GM21360 (cell line): ENCODE measurements around the gene ENKD1.

Experiments
- ATAC-seq: cut with Tn5 transposase; IDR thresholded peaks from one replicate; pipeline ENCODE4 v1.9.1; 2021; ENCODE audit warnings: mild to moderate bottlenecking, moderate library complexity; ENCODE audit not compliant: unreplicated experiment

Gene ENKD1

DNA sequence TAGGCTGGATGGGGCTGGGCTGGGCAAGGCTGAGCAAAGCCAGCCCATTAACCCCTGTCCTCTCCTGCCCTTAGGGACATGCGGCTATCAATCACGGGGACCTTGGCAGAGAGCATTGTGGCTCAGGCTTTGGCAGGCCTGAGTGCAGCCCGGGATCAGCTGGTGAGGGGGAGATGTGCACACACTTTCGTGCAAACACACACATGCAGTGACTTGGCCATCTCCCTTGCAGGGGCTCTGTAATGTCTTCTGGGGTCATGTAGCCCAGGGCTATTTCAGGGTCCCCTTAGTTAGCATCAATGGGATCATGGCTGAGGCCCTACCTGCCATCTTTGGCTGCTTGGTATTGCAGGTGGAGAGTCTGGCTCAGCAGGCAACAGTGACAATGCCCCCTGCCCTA lies 14.7 kb downstream of the ENKD1 start:
- ATAC-seq, result no peak

DNA sequence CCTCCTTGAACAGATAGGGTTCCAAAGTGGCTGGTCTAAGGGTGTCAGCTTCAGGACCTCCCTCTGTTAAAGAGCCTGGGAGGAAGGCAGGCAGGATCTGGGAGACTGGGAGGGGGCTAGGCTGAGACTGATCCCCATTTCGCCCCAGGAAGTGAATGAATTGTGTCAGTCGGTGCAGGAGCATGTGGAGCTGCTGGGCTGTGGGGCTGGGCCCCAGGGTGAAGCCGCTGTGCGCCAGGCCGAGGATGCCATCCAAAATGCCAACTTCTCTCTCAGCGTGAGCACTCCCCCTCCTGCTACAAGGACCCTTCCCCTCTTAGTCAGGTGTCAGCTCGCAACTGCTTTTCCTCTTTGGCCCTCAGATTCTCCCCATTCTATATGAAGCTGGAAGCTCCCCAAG lies 15.5 kb downstream of the ENKD1 start:
- no peak for ATAC-seq

DNA sequence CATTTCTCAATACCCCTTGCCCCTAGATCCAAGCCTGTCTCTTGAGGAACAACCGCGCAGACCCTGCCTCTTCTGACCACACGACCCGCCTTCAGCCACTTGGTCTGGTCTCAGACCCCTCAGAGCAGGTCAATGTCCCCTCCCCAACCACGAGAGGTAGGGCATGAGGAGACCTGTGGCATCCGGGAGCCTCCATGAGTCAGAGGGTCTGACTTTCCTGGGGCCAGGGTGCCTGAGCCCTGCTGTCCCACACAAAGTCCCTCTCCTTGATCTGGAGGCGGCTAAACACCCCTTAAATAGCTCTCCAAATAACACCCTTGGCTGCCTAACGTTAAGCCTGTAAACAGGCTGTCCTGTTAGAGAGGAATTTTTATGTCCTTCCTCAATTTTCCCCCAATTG lies 16.5 kb downstream of the ENKD1 start:
- no peak for ATAC-seq

DNA sequence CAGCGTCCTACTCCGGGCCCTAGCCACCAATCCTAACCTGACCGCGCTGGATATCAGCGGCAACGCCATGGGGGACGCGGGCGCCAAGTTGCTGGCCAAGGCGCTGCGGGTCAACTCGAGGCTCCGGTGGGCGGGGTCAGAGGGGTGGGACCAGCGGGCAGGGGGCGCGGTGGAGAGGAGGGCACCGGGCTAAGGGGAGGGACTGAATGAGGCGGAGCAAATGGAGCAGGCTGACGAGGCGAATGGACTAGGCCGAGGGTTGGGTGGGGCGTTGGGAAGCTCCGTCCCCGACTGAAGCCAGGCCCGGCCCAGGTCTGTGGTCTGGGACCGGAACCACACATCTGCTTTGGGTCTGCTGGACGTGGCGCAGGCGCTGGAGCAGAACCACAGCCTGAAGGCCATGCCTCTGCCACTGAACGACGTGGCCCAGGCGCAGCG lies 17.0 kb downstream of the ENKD1 start:
- ATAC-seq, result no peak

DNA sequence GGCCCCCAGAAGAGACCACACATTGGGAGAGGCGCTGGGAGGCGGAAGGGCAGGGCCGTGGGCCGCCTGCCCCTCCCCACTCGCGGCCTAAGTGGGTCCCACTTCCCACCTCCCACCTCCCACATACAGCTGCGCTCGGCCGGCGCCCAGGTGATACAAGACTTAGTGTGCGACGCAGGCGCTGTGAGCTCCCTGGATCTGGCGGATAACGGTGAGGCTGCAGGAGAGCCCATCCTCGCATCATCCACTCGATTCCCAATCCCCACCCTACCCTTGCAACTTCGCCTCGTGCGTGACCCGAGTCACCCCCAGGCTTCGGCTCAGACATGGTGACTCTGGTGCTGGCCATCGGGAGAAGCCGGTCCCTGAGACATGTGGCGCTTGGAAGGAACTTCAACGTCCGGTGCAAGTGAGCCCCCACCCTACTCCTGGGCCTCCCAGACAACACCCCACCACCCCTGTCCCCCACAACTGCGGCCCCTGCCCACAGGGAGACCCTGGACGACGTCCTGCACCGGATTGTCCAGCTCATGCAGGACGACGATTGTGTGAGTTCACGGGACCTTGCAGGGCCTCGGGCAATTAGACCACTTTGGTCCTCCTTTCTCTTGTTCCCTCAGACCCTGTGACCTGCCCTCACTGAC lies 17.7 kb downstream of the ENKD1 start:
- ATAC-seq, result no peak

DNA sequence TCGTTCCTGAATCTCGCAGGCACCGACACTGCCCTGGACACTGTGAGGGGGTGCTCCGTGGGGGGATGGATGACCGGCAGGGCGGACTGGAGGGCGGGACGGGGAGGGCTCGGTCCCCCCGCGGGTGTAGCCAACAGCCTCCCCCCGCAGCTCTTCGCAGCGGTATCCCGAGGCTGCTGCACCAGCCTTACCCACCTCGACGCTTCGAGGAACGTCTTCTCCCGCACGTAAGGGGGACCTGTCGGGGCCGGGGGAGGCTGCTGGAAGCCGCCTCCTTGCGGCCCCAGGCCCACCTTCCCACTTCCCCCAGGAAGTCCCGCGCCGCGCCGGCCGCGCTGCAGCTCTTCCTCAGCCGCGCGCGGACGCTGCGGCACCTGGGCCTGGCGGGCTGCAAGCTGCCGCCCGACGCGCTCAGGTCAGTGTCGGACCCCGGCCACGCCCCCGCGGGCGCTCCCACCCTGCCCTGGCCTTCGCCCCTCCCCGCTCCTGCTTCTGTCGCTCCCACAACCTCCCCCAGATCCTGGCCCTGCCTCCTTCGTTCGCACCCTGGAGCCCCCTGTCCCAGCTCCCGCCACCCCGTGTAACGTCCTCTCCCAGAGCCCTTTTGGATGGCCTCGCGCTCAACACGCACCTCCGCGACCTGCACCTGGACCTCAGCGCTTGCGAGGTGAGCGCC lies 18.3 kb downstream of the ENKD1 start:
- ATAC-seq, result no peak

DNA sequence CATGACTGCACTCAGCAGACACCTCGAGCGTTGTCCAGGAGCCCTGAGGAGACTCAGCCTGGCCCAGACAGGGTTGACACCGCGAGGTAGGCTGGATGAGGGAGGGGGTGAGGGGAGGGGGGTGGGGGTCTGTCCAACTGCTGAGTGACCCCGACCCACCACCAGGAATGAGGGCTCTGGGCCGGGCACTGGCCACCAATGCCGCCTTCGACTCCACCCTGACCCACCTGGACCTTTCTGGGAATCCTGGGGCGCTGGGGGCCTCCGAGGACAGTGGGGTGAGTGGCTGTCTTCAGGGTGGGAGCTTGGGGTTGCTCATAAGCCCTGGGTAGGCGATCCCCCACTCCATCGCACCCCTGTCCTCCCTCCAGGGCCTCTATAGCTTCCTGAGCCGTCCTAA lies 18.9 kb downstream of the ENKD1 start:
- ATAC-seq, result no peak

DNA sequence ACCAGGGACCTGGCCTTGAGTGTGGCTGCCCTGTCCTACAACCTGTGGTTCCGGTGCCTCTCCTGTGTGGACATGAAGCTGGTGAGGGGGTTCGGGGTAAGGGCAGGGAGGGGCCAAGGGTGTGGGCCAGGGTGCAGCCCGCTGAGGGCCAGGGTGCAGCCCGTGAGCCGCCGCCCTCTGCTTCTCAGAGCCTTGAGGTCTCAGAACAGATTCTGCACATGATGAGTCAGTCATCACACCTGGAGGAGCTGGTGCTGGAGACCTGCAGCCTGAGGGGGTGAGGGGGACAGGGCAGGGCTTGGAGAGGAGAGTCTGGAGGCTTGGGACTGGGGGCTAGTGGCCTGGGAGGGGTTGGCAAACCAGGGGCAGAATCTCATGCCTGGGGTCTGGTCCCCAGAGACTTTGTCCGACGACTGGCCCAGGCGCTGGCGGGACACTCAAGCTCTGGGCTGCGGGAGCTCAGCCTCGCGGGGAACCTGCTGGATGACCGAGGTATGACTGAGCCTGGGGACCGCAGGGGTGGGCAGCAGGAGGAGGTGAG lies 19.4 kb downstream of the ENKD1 start:
- no peak for ATAC-seq

DNA sequence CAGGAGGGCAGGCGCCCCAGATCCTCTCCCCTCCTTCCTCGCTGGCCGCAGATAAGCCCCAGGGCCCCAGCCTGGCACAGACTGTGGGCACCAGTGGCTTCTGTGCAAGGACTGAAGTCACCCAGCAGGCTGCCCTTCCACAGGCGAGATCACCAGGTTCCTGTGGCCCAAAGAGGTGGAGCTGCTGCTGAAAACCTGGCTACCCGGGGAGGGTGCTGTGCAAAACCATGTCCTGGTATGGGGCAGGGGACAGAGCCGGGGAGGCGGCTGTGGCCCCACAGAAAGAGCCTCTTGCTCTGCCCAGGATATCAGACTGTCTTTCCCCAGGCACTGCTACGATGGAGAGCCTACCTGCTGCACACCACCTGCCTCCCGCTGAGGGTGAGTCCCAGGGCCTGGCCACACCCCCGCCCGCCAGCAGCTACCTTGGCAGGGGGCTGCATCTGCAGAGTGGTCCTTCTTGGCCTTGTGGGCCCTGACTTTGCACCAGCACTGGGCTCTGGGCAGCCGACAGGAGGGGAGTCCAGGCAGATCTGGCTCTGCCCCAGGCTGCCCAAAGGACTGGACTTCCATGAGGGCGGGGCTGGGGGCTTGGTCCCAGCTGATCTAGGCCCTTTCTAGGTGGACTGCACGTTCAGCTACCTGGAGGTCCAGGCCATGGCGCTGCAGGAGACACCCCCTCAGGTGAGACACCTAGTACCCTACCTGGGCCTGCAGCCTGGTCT lies 21.0 kb downstream of the ENKD1 start:
- no peak for ATAC-seq

DNA sequence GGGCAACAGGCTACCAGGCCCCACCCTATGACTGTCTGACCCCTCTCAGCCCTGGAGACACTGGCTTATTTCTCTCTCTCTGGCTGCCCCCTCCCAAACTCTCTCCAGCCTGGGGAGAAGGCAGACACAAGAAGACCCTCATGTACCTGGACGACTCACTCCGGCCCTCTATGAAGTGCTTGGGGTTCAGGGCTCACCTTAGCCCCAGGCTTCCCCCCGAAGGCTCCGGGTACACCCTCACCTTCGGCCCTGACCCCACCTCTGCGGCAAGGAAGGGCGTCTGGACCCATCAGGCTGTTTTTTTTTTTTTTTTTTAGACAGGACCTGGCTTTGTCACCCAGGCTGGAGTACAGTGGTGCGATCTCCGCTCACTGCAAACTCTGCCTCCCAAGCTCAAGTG lies 22.5 kb downstream of the ENKD1 start:
- ATAC-seq, result no peak

DNA sequence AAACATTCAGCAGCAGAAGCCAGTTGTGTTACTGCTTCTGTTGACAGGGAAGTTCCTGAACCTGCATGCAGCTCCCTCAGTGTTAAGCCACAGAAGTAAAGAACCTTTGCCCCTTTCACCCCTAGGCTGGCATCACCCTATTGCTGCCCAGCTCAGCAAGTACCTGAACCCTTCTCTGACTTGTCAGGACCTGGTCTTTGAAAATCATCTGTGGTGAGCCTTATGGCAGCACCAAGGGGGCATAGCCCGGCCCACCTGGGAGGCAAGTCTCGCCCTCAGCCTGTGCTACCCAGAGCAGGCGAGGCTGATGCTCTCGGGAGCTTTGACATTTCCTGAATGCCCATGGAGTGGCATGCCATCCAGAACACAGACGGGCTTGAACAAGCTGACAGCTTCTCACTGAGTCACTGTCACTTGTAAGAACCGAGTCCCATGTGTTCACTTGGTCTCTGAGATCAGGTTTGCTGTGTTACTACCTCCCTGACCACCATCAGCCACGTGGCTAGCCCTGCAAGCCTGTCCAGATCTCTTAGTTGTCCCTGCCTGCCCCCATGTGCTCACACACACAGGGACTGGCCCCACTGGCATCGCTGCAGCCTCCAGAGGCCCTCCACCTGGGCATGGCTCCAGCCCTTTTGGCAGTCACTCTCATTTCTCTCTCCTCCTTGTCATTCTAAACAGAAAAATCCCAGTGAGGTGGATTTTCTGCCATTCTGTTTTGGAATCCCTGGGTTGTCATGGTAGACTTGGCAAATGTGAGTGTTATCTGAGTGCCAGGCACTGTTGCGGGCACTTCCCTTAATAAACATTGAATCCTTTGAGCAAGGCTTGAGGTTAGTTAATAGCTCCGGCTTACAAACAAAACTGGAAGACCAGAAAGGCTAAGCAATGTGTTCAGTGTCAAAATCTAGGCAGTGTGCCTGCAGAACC lies 24.5 kb downstream of the ENKD1 start:
- ATAC-seq, result no peak

DNA sequence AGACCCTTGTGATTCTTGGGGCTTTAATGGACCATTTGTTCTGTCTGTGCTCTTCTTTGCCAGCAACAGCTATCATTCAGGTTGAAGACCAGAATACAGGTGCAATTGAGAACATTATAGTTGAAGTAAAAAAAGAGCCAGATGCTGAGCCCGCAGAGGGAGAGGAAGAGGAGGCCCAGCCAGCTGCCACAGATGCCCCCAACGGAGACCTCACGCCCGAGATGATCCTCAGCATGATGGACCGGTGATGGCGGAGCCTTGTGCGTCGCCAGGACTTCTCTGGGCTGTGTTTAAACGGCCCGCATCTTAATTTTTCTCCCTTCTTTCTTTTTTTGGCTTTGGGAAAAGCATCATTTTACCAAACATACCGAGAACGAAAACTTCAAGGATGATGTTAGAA lies 28.9 kb downstream of the ENKD1 start:
- no peak for ATAC-seq

DNA sequence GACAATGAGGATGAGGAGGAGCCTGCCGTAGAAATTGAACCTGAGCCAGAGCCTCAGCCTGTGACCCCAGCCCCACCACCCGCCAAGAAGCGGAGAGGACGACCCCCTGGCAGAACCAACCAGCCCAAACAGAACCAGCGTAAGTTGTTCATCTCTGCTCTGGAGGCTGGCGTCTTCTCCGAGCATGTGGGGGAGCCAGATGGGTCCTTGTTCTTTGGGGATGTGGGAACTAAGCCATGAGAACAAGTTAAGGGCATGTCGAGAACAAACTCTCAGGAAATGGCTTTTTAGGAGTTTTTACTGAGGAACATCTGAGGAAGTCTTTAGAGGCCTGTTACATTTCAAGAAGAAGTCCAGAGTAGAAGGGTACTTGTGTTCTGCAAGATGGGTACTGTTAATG lies 29.8 kb downstream of the ENKD1 start:
- ATAC-seq, result no peak

DNA sequence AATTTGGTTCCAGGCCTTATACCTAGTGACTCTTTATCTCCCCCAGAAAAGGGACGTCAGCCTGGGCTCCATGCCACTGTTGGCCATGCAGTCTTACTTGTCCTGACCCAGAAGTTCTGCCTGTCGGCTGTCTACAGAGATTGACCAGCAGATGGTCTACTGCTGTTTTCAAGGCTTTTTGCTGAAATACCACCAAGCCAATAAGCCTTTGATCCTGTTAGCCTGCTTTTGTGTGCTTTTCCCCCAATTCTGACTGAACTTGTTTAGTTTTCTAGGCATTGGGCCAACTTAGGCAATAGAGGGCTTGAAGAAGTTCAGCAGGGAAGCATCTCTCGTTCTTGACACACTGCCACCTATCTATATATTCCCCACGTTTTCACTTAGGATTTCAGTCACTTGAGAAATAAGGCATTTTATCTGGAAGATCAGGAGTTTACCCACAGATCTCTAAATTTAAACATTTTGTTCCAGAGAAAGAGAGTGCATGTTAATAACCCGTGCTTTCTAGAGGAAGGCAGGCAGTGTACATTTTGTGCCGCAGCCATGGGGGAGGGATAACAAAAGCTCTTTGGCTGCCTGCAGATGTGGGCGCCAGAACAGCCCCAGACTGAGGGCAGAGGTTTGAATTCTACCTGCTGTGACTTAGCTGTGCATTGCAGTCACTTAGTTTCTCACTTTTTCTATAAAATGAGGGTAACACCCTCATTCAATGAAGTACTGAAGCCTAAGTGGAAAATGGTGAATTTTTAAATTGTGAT lies 34.0 kb downstream of the ENKD1 start:
- ATAC-seq, result no peak

DNA sequence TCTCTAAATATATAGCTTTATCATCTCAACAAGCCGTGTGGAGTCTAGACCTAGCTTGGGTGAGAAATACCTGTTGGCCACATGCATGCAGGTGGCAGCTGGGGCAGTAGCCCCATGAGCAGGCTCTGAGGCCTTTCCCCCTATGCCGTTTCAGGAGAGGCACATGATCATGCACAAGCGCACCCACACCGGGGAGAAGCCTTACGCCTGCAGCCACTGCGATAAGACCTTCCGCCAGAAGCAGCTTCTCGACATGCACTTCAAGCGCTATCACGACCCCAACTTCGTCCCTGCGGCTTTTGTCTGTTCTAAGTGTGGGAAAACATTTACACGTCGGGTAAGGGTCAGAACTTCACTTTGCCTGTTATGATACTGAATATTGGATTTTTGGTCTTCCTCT lies 38.3 kb downstream of the ENKD1 start:
- no peak for ATAC-seq

DNA sequence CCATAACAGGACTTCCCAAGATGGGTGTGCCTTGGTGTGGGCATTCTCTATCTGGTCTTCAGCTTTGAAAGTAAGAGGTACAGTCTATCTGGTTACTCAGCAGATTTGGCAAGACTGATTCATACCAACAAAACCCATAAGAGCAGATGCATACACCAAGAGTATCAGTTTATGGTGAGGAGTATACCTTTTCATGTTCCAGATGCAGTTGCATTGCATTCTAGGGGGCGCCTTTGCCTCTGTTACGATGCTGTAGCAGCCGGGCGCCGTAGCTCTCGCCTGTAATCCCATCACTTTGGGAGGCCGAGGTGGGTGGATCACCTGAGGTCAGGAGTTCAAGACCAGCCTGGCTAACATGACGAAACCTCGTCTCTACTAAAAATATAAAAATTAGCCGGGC lies 52.7 kb downstream of the ENKD1 start:
- no peak for ATAC-seq
